PC-3 (cell line): ENCODE data around the gene TADA2A. TPM values are rescaled to one million over a fixed set of nuclear protein-coding genes. Genes with fewer than 3 reads are reported as not detected.

ENCODE experiments used
- ATAC-seq: fragments of 200-7000 bp; cut with Tn5 transposase; 2 replicates; pipeline ENCODE4 v1.9.1; 2020; ENCODE audit warnings: mild to moderate bottlenecking, moderate library complexity
- BruUV-seq: library from RNA; stranded (reverse); fragments of 400-500 nt; replicated peaks from 2 replicates; lab custom pipeline; 2021; lab: Mats Ljungman, UMichigan
- CTCF ChIA-PET: fragments of 300-600 bp; sonication (Branson Sonifier 250); formaldehyde crosslinking; loops from one replicate; lab custom pipeline; 2022; ENCODE audit warnings: antibody characterized with exemption; lab: Charles Lee
- POLR2A ChIA-PET: fragments of 300-600 bp; sonication (Branson Sonifier 250); formaldehyde crosslinking; loops from one replicate; lab custom pipeline; 2022; ENCODE audit warnings: antibody characterized with exemption; ENCODE audit not compliant: unreplicated experiment; lab: Charles Lee
- DNase-seq: peaks from one replicate; pipeline ENCODE4 v3.0.0-alpha.2; 2015
- H2AFZ ChIP-seq: fragments of 300-600 bp; sonication (generic); 2 replicates; pipeline ENCODE4 v1.6.0; 2016; ENCODE audit warnings: antibody characterized with exemption, low read length
- H3F3A ChIP-seq: fragments of 300-600 bp; sonication (generic); one replicate; pipeline ENCODE4 v1.6.0; 2017; ENCODE audit warnings: antibody characterized with exemption, low read length, control low read depth, mild to moderate bottlenecking; ENCODE audit not compliant: unreplicated experiment
- H3K27ac ChIP-seq: fragments of 300-600 bp; sonication (generic); 2 replicates; pipeline ENCODE4 v1.5.1; 2016; ENCODE audit warnings: mild to moderate bottlenecking, low read length
- H3K27me3 ChIP-seq: fragments of 300-600 bp; sonication (generic); 2 replicates; pipeline ENCODE4 v1.6.1; 2016; ENCODE audit warnings: low read length, mixed read lengths
- H3K36me3 ChIP-seq: fragments of 300-600 bp; sonication (generic); 2 replicates; pipeline ENCODE4 v1.6.1; 2016; ENCODE audit warnings: low read depth, mixed run types, low read length, mixed read lengths
- H3K4me1 ChIP-seq: fragments of 300-600 bp; sonication (generic); 2 replicates; pipeline ENCODE4 v1.5.1; 2016; ENCODE audit warnings: low read length; ENCODE audit not compliant: insufficient read depth
- H3K4me2 ChIP-seq: fragments of 300-600 bp; sonication (generic); 2 replicates; pipeline ENCODE4 v1.6.0; 2016; ENCODE audit warnings: low read length
- H3K4me3 ChIP-seq: fragments of 300-600 bp; sonication (generic); 2 replicates; pipeline ENCODE4 v1.5.1; 2016; ENCODE audit warnings: mild to moderate bottlenecking, low read length, mixed read lengths
- H3K79me2 ChIP-seq: fragments of 300-600 bp; sonication (generic); 2 replicates; pipeline ENCODE4 v1.6.1; 2017; ENCODE audit warnings: low read length, mixed read lengths
- H3K9ac ChIP-seq: fragments of 300-600 bp; sonication (generic); 2 replicates; pipeline ENCODE4 v1.6.0; 2016; ENCODE audit warnings: mild to moderate bottlenecking, low read length
- H3K9me2 ChIP-seq: fragments of 300-600 bp; sonication (generic); replicated peaks from 2 replicates; pipeline ENCODE4 v1.6.1; 2016; ENCODE audit warnings: mixed run types, low read length, mixed read lengths
- H3K9me3 ChIP-seq: fragments of 300-600 bp; sonication (generic); 2 replicates; pipeline ENCODE4 v1.6.1; 2016; ENCODE audit warnings: low read length, mixed read lengths
- H4K20me1 ChIP-seq: fragments of 300-600 bp; sonication (generic); 2 replicates; pipeline ENCODE4 v1.6.1; 2016; ENCODE audit warnings: low read length, mixed read lengths
- EZH2 ChIP-seq: fragments of 300-600 bp; sonication (generic); IDR thresholded peaks from one replicate; pipeline ENCODE4 v1.6.1; 2017; ENCODE audit warnings: antibody characterized with exemption, mild to moderate bottlenecking, low read length; ENCODE audit not compliant: unreplicated experiment
- EZH2phosphoT487 ChIP-seq: fragments of 300-600 bp; sonication (generic); IDR thresholded peaks from 2 replicates; pipeline ENCODE4 v1.6.1; 2018; ENCODE audit warnings: mild to moderate bottlenecking, antibody characterized with exemption, low read length, borderline replicate concordance
- intact Hi-C: fragments of 100-400 bp; cut with micrococcal nuclease; formaldehyde crosslinking; loops from 2 replicates; pipeline ENCODE4 v1.9.0; 2023
- total RNA-seq: library from RNA; depleted of rRNA; stranded (reverse); fragments of >200 nt; gene quantifications from 2 replicates; pipeline ENCODE4 v1.2.3, GENCODE V29; 2014
- TF ChIP-seq, protein P1 (sequence below): fragments of 300-600 bp; sonication (generic); conservative IDR thresholded peaks from 2 replicates; pipeline ENCODE4 v1.5.1; 2017; ENCODE audit warnings: antibody characterized with exemption, low read depth, mild to moderate bottlenecking, low read length

TADA2A gene
- total RNA-seq, 1 experiment from 2014 or later: 16.5 TPM

DNA sequence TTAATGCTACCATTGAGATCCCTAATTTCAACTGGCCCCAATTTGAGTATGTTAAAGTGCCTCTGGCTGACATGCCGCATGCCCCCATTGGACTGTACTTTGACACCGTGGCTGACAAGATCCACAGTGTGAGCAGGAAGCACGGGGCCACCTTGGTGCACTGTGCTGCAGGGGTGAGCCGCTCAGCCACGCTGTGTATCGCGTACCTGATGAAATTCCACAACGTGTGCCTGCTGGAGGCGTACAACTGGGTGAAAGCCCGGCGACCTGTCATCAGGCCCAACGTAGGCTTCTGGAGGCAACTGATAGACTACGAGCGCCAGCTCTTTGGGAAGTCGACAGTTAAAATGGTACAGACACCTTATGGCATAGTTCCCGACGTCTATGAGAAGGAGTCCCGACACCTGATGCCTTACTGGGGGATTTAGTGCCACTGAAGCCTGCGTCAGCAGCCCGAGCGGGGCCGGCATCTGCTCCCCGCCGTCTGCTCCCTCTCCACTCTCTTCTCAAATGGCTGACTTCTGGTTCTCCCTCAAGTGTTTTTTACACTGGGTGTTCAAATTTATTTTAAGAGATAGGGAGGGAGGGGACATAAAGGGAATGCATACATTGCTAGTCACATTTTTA, 105.9 kb downstream of the TADA2A start:
- Histone ChIP-seq H3K4me1 (no peaks in the 10 kb centered on the region), H3K4me3 (no peak overlapping the region), H3K36me3 (no peaks in the 10 kb centered on the region; the same call in 1 of the 2 replicates), H3K79me2 (peaks cover 30% of the 10 kb centered on the region), H3K27me3 (no peaks in the 10 kb centered on the region), H3F3A (no peaks in the 10 kb centered on the region), H3K4me2 (no peak overlapping the region), H3K27ac (no peak overlapping the region), H4K20me1 (peaks cover 8% of the 10 kb centered on the region; the same call in 1 of the 2 replicates), H3K9ac (no peak overlapping the region), H3K9me2 (no peaks in the 10 kb centered on the region), H2AFZ (no peak overlapping the region), H3K9me3 (no peaks in the 10 kb centered on the region)
- intact Hi-C loops: no loop called here
- ChIA-PET CTCF (no interaction called here), POLR2A (no interaction called here)
- DNase-seq (no peak), ATAC-seq (no peak)
- no peak for TF ChIP-seq EZH2phosphoT487
- no peak for TF ChIP-seq EZH2
- TF ChIP-seq, protein P1, sequence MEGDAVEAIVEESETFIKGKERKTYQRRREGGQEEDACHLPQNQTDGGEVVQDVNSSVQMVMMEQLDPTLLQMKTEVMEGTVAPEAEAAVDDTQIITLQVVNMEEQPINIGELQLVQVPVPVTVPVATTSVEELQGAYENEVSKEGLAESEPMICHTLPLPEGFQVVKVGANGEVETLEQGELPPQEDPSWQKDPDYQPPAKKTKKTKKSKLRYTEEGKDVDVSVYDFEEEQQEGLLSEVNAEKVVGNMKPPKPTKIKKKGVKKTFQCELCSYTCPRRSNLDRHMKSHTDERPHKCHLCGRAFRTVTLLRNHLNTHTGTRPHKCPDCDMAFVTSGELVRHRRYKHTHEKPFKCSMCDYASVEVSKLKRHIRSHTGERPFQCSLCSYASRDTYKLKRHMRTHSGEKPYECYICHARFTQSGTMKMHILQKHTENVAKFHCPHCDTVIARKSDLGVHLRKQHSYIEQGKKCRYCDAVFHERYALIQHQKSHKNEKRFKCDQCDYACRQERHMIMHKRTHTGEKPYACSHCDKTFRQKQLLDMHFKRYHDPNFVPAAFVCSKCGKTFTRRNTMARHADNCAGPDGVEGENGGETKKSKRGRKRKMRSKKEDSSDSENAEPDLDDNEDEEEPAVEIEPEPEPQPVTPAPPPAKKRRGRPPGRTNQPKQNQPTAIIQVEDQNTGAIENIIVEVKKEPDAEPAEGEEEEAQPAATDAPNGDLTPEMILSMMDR: no peak
- BruUV-seq: no TSS peak

DNA sequence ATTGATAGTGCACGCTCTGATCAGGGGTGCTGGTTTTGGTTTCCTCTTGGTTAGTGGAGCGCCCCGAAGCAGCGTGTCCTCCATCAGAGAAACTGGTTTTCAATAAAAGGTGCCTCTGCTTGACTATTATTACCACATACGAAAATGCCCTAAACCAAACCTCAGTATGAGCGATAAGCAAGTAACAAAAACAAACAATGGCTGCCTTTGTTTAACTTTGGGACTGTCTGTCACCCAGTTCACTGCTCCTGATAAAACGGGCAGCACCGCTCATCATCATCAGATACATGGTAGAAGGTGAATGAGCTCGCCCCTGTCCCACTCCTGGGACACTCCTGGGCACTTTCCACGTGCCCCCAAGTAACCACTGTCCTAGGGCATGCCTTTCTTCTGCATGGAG, 107.0 kb downstream of the TADA2A start:
- H2AFZ ChIP-seq: no peak overlapping the region
- CTCF ChIA-PET: no interaction called here
- intact Hi-C loops: no loop called here

DNA sequence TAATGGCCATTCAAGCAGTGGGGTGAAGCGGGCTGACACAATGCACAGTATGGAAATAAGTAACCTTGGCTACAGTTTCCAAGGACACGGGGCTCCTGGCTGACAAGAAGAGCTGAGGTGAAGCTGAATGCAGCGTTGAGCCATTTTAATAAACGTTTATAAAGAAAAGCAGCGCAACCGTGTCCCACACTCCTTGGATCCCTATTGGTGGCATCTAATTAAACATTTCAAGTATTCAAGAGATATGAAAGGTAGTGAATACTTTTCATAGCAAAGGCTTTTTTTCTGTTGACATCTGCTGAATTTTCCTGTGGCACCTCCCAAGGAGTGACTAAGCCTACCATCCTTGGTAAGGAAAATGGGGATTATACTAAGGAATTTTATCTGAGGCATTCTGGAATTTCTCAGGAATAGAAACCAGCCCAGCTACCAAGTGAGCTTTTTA, 109.5 kb downstream of the TADA2A start:
- 0 out of 2 replicates have a peak, but pooled peaks cover 8% of the 10 kb centered on the region for H3K79me2 ChIP-seq
- H3K27ac ChIP-seq: no peak overlapping the region
- no peaks in the 10 kb centered on the region for H3K9me3 ChIP-seq
- H3K9ac ChIP-seq: no peak overlapping the region
- H3F3A ChIP-seq: no peaks in the 10 kb centered on the region
- no peak overlapping the region for H3K4me3 ChIP-seq
- intact Hi-C loops: no loop called here
- no peaks in the 10 kb centered on the region for H4K20me1 ChIP-seq
- ChIA-PET CTCF (no interaction called here), POLR2A (no interaction called here)
- H2AFZ ChIP-seq: no peak overlapping the region
- no peak for TF ChIP-seq EZH2phosphoT487
- TF ChIP-seq, protein P1: no peak
- TF ChIP-seq EZH2: no peak
- no peaks in the 10 kb centered on the region for H3K9me2 ChIP-seq
- no TSS peak for BruUV-seq
- H3K27me3 ChIP-seq: no peaks in the 10 kb centered on the region
- no peaks in the 10 kb centered on the region; the same call in 1 of the 2 replicates for H3K36me3 ChIP-seq
- DNase-seq (no peak), ATAC-seq (no peak)
- H3K4me2 ChIP-seq: no peak overlapping the region
- H3K4me1 ChIP-seq: no peaks in the 10 kb centered on the region

More for the DNA sequence above, 107.0 kb downstream of the TADA2A start:
- Histone ChIP-seq H3K9me2 (no peaks in the 10 kb centered on the region), H3K27me3 (no peaks in the 10 kb centered on the region), H3K4me1 (no peaks in the 10 kb centered on the region), H3K9me3 (no peaks in the 10 kb centered on the region), H3K4me3 (no peak overlapping the region), H3K27ac (no peak overlapping the region), H3K79me2 (peaks cover 22% of the 10 kb centered on the region), H3K9ac (no peak overlapping the region), H3F3A (no peaks in the 10 kb centered on the region), H3K36me3 (no peaks in the 10 kb centered on the region; the same call in 1 of the 2 replicates), H3K4me2 (no peak overlapping the region), H4K20me1 (peaks cover 8% of the 10 kb centered on the region; the same call in 1 of the 2 replicates)
- POLR2A ChIA-PET: no interaction called here
- ATAC-seq (no peak), DNase-seq (no peak)
- BruUV-seq: no TSS peak
- TF ChIP-seq EZH2phosphoT487: no peak
- TF ChIP-seq EZH2: no peak
